OCI-LY3 (cell line): ENCODE measurements around the gene CCL7.

Source experiments
- CTCF ChIP-seq: fragments of 200-600, 300-600 bp; sonication (generic); IDR thresholded peaks from 2 replicates; pipeline ENCODE4 v1.5.1; 2014; ENCODE audit warnings: antibody characterized with exemption, low read length, low read depth
- EZH2phosphoT487 ChIP-seq: fragments of 200-600 bp; shearing (Covaris generic); IDR thresholded peaks from 2 replicates; pipeline ENCODE4 v1.6.1; 2018; ENCODE audit warnings: antibody characterized with exemption, mixed run types, low read depth

DNA sequence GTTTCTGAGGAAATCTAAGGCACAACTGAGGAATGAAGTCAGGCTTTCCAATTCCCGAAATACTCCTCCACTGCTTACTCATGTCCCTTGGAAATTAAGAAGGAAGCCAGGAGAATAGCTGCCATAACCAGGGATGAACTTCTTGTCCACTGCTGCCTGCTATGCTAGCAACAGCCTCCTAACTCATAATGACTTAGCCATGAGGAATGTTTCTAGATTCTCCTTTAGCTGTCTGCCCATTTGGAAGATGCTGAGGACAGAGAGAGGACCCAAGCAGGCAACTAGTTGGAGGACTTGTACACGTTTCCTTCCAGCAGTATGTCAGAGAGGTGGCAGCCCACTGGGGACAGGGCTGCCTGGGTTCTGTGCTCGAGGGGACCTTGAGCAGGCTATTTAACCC lies 15.9 kb upstream of the CCL7 start:
- TF ChIP-seq CTCF (no peak), EZH2phosphoT487 (no peak)
